Dermis microvascular lymphatic vessel endothelial cell (primary cell): ENCODE results near the gene PRAMEF11. TPM values are rescaled to one million over a fixed set of nuclear protein-coding genes. Genes with fewer than 3 reads are reported as not detected.

Experiments
- DNase-seq, 2 donors: peaks; one replicate each; pipeline versions ENCODE4 v3.0.0 to v3.0.0-alpha.2; 2010; ENCODE audit warnings: low read depth in 2 of 2
- total RNA-seq: library from RNA; depleted of rRNA; stranded (reverse); fragments of >200 nt; gene quantifications from 2 replicates; pipeline ENCODE4 v1.2.1, GENCODE V29; 2014

PRAMEF11 gene
- total RNA-seq, 1 donor from 2014 or later, result not detected

DNA sequence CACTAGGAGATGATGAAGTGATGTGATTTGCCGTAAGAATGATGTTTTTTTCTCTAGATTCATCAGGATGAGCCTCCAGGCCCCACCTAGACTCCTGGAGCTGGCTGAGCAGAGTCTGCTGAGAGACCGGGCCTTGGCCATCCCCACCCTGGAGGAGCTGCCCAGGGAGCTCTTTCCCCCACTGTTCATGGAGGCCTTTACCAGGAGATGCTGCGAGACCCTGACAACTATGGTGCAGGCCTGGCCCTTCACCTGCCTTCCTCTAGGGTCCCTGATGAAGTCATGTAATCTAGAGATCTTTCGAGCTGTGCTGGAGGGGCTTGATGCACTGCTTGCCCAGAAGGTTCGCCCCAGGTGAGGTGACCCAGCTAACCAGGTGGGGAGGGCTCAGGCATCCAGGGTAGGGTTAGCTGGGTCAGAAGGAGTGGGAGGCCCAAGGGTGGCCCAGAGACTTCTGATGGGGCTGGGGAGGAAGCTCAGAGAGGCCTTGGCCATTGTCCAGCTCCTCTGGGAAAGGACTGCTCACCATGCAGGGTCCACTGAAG, 56.3 kb downstream of the PRAMEF11 start:
- DNase-seq, result no peak

Other genes with a start within 250 kb of the PRAMEF11 start
- gene DHRS3, start 213.2 kb downstream of the PRAMEF11 start, total RNA-seq, result 64.1 and 75.4 TPM in 2 replicates
- not detected in 2 replicates for gene AADACL4, start 187.3 kb downstream of the PRAMEF11 start, total RNA-seq
- gene AADACL3, start 115.3 kb downstream of the PRAMEF11 start, total RNA-seq, result not detected in 2 replicates
- not detected in 2 replicates for gene CFAP107, start 85.2 kb downstream of the PRAMEF11 start, total RNA-seq
- not detected in 2 replicates for gene PRAMEF12, start 57.7 kb downstream of the PRAMEF11 start, total RNA-seq
- gene PRAMEF1, start 40.0 kb downstream of the PRAMEF11 start, total RNA-seq, result not detected in 2 replicates
- not detected in 2 replicates for gene HNRNPCL1, start 17.3 kb upstream of the PRAMEF11 start, total RNA-seq
- not detected in 2 replicates for gene PRAMEF2, start 25.7 kb upstream of the PRAMEF11 start, total RNA-seq
- not detected in 2 replicates for gene PRAMEF4, start 54.8 kb upstream of the PRAMEF11 start, total RNA-seq
- gene PRAMEF10, start 66.9 kb upstream of the PRAMEF11 start, total RNA-seq, result not detected in 2 replicates
- not detected in 2 replicates for gene PRAMEF7, start 85.2 kb upstream of the PRAMEF11 start, total RNA-seq
- not detected in 2 replicates for gene PRAMEF6, start 116.2 kb upstream of the PRAMEF11 start, total RNA-seq
- not detected in 2 replicates for gene PRAMEF27, start 225.2 kb upstream of the PRAMEF11 start, total RNA-seq
- gene HNRNPCL3, start 229.4 kb upstream of the PRAMEF11 start, total RNA-seq, result not detected in 2 replicates
- not detected in 2 replicates for gene PRAMEF25, start 239.4 kb upstream of the PRAMEF11 start, total RNA-seq